HepG2 (cell line): Measurements from ENCODE around the gene ATG13. TPM values are rescaled to one million over a fixed set of nuclear protein-coding genes. Genes with fewer than 3 reads are reported as not detected.
A peak's percentile ranks its signal among the peaks of the same experiment; 100 is the strongest.

Experiments used
- CENPX ChIP-seq: sonication (generic); formaldehyde crosslinking; IDR thresholded peaks from 2 replicates; pipeline ENCODE4 v1.9.0; 2021; ENCODE audit warnings: mild to moderate bottlenecking, missing genetic modification reagents, moderate library complexity
- GPN1 ChIP-seq: sonication (generic); formaldehyde crosslinking; IDR thresholded peaks from 2 replicates; pipeline ENCODE4 v1.5.1; 2020; ENCODE audit warnings: missing genetic modification reagents, borderline replicate concordance
- HOXA9 ChIP-seq: sonication (generic); formaldehyde crosslinking; IDR thresholded peaks from 2 replicates; pipeline ENCODE4 v1.8.1; 2022; ENCODE audit warnings: missing genetic modification reagents, mild to moderate bottlenecking, moderate library complexity, borderline replicate concordance
- HOXD1 ChIP-seq: sonication (generic); formaldehyde crosslinking; IDR thresholded peaks from 2 replicates; pipeline ENCODE4 v1.5.0; 2020; ENCODE audit warnings: missing genetic modification reagents
- KDM4B ChIP-seq: sonication (generic); formaldehyde crosslinking; IDR thresholded peaks from 2 replicates; pipeline ENCODE4 v1.4.0; 2020; ENCODE audit warnings: missing genetic modification reagents
- MIXL1 ChIP-seq: IDR thresholded peaks from 2 replicates; pipeline ENCODE4 v1.6.1; 2016
- NFYC ChIP-seq: IDR thresholded peaks from 2 replicates; pipeline ENCODE4 v1.6.1; 2016; ENCODE audit warnings: missing genetic modification reagents, missing compliant biosample characterization
- PAWR ChIP-seq: sonication (generic); formaldehyde crosslinking; IDR thresholded peaks from 2 replicates; pipeline ENCODE4 v1.4.0; 2020; ENCODE audit warnings: missing genetic modification reagents, mild to moderate bottlenecking, borderline replicate concordance
- PHF8 ChIP-seq: sonication (generic); formaldehyde crosslinking; IDR thresholded peaks from 2 replicates; pipeline ENCODE4 v1.5.0; 2020; ENCODE audit warnings: missing genetic modification reagents
- RBM22 ChIP-seq: fragments of 200-400 bp; formaldehyde crosslinking; optimal IDR thresholded peaks from 2 replicates; pipeline ENCODE3; 2017; ENCODE audit warnings: mild to moderate bottlenecking, low read length, moderate library complexity
- SIN3B ChIP-seq: fragments of 150-350 bp; IDR thresholded peaks from 2 replicates; pipeline ENCODE4 v1.6.1; 2014; ENCODE audit warnings: low read length
- SIX4 ChIP-seq: sonication (generic); formaldehyde crosslinking; IDR thresholded peaks from 2 replicates; pipeline ENCODE4 v1.4.0; 2020; ENCODE audit warnings: missing genetic modification reagents
- SRF ChIP-seq: IDR thresholded peaks from 2 replicates; pipeline ENCODE4 v1.6.1; 2011; ENCODE audit warnings: mild to moderate bottlenecking, low read depth, low read length, moderate library complexity
- TBX2 ChIP-seq: sonication (generic); formaldehyde crosslinking; IDR thresholded peaks from 2 replicates; pipeline ENCODE4 v1.5.0; 2020; ENCODE audit warnings: missing genetic modification reagents, mild to moderate bottlenecking, borderline replicate concordance
- ZMYM3 ChIP-seq: sonication (generic); formaldehyde crosslinking; IDR thresholded peaks from 2 replicates; pipeline ENCODE4 v1.5.1; 2020; ENCODE audit warnings: mild to moderate bottlenecking, missing genetic modification reagents
- ZNF160 ChIP-seq: sonication (generic); formaldehyde crosslinking; IDR thresholded peaks from 2 replicates; pipeline ENCODE4 v1.8.0; 2022; ENCODE audit warnings: mild to moderate bottlenecking, inconsistent platforms, missing genetic modification reagents
- ZNF230 ChIP-seq: sonication (generic); formaldehyde crosslinking; IDR thresholded peaks from 2 replicates; pipeline ENCODE4 v1.4.0; 2020; ENCODE audit warnings: mild to moderate bottlenecking, missing genetic modification reagents
- ZNF557 ChIP-seq: sonication (generic); formaldehyde crosslinking; IDR thresholded peaks from 2 replicates; pipeline ENCODE4 v1.4.0; 2020; ENCODE audit warnings: missing genetic modification reagents
- ZNF607 ChIP-seq: sonication (generic); formaldehyde crosslinking; IDR thresholded peaks from 2 replicates; pipeline ENCODE4 v1.5.1; 2020; ENCODE audit warnings: missing genetic modification reagents, mild to moderate bottlenecking, borderline replicate concordance
- ZNF652 ChIP-seq: IDR thresholded peaks from 2 replicates; pipeline ENCODE4 v1.6.1; 2016; ENCODE audit warnings: low read depth, borderline replicate concordance
- polyA plus RNA-seq, 8 experiments: library from polyadenylated mRNA; depleted of rRNA in 3 of 8; stranded (reverse) in 7 of 8; unstranded in 1 of 8; fragments of >200 nt; fragmentation: Illumina TruSeq in 4 of 8; extraction: Trizol in 4 of 8; gene quantifications; 2 replicates each; pipeline versions ENCODE4 v1.2.1 to v1.2.3, GENCODE V29; 2011 to 2016; ENCODE audit warnings: low read depth in 4 of 8, missing spikeins in 1 of 8, mixed read lengths in 1 of 8; ENCODE audit not compliant: insufficient read depth in 1 of 8
- total RNA-seq, 5 experiments: library from RNA; depleted of rRNA; stranded (reverse); fragments of >200 nt; fragmentation: Illumina TruSeq; extraction: Trizol; gene quantifications; 2 replicates each; pipeline ENCODE4 v1.2.3, GENCODE V29; 2016; ENCODE audit warnings: low read depth in 1 of 5
- TF ChIP-seq, protein P1 (sequence below): IDR thresholded peaks from 2 replicates; pipeline ENCODE4 v1.6.1; 2016; ENCODE audit warnings: mild to moderate bottlenecking
- TF ChIP-seq, protein P2 (sequence below), 2 experiments: sonication (generic) in 1 of 2; formaldehyde crosslinking in 1 of 2; IDR thresholded peaks; 2 replicates each; pipeline versions ENCODE4 v1.5.1 to v1.6.1; 2011 to 2020; ENCODE audit warnings: borderline replicate concordance in 1 of 2, low read depth in 1 of 2, low read length in 1 of 2, mild to moderate bottlenecking in 1 of 2, missing genetic modification reagents in 1 of 2, moderate library complexity in 1 of 2
- TF ChIP-seq, protein P3 (sequence below): sonication (generic); formaldehyde crosslinking; IDR thresholded peaks from 2 replicates; pipeline ENCODE4 v1.4.0; 2020; ENCODE audit warnings: missing genetic modification reagents

Gene ATG13
- total and polyA plus RNA-seq, 2 of the 13 experiments (the other 11 are each of a cell fraction or from before 2014, with no cell fraction given) = 55.0 to 77.3 TPM

DNA sequence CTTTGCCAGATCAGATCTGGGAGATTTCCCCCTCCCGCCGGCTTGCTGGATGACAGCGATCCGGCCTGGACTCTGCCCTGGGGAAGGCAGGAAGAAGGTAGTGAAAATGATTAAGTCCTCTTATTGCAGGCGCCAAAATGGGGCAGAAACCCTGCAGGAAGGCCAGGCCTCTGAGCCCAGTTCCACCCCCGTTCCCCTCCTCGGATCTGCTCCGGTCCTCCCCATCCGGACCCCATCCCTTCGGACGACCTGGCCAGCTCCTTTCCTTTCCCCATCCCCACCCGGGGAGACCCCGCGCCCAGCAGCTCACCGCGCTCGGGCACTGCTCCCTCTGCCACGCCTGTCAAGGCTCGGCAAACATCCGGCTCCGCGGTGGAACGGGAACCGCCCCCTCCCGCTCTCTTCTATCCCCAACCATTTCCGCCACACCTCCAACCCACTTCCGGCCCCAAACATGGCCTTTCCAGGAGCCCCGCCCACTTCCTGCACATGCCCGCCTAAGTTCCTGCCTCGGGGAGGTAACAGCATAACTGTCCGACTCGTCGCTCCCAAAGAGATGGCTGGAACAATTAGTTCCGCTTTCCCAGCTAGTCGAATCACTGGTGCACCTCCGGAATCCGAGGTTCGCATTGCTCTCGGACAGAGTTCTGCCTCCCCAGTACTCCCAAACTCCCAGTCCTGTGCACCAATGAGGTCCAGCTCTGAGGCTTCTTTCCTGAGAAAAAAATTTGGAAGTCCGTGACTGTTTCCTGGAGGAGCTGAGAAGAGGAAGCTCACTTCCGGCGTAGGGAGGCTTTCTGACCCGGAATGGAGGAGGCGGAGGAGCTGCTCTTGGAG lies 83.1 kb downstream of the ATG13 start, which contains the start of the genes ARHGAP1 and ZNF408 (continued):
- TF ChIP-seq, protein P1, sequence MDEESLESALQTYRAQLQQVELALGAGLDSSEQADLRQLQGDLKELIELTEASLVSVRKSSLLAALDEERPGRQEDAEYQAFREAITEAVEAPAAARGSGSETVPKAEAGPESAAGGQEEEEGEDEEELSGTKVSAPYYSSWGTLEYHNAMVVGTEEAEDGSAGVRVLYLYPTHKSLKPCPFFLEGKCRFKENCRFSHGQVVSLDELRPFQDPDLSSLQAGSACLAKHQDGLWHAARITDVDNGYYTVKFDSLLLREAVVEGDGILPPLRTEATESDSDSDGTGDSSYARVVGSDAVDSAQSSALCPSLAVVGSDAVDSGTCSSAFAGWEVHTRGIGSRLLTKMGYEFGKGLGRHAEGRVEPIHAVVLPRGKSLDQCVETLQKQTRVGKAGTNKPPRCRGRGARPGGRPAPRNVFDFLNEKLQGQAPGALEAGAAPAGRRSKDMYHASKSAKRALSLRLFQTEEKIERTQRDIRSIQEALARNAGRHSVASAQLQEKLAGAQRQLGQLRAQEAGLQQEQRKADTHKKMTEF = peak; percentile 89
- TF ChIP-seq SIX4 (CRISPR knock-in tag) = no peak; the same call in 1 of the 2 replicates
- peak; percentile 75 for TF ChIP-seq PHF8 (CRISPR knock-in tag)
- TF ChIP-seq ZMYM3 = no peak
- TF ChIP-seq HOXD1 (CRISPR knock-in tag) = no peak
- peak; percentile 11 for TF ChIP-seq RBM22
- peak; percentile 73; the same call in 1 of the 2 replicates for TF ChIP-seq ZNF230
- TF ChIP-seq ZNF557 (CRISPR knock-in tag) = 0 out of 2 replicates have a peak, but pooled peaks have one; percentile 7
- no peak for TF ChIP-seq GPN1 (CRISPR knock-in tag)
- no peak for TF ChIP-seq CENPX (CRISPR knock-in tag)
- no peak for TF ChIP-seq PAWR (CRISPR knock-in tag)
- peak; percentile 81 for TF ChIP-seq SIN3B
- TF ChIP-seq SRF = peak; percentile 98
- TF ChIP-seq ZNF607 = 0 out of 2 replicates have a peak, but pooled peaks have one; percentile 43
- TF ChIP-seq, protein P2, sequence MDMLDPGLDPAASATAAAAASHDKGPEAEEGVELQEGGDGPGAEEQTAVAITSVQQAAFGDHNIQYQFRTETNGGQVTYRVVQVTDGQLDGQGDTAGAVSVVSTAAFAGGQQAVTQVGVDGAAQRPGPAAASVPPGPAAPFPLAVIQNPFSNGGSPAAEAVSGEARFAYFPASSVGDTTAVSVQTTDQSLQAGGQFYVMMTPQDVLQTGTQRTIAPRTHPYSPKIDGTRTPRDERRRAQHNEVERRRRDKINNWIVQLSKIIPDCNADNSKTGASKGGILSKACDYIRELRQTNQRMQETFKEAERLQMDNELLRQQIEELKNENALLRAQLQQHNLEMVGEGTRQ (IDR thresholded peaks at IDR 0.05; ENCODE audit: low read depth, low read length) = no peak
- TF ChIP-seq, protein P2 (CRISPR knock-in tag; IDR thresholded peaks at IDR 0.05; ENCODE audit: borderline replicate concordance) = peak; percentile 91
- TF ChIP-seq ZNF652 (CRISPR knock-in tag) = no peak
- TF ChIP-seq TBX2 (CRISPR knock-in tag) = peak; percentile 74
- TF ChIP-seq KDM4B (CRISPR knock-in tag) = no peak; the same call in 1 of the 2 replicates
- no peak; the same call in 1 of the 2 replicates for TF ChIP-seq HOXA9 (CRISPR knock-in tag)
- TF ChIP-seq NFYC (CRISPR knock-in tag) = 0 out of 2 replicates have a peak, but pooled peaks have one; percentile 11
- TF ChIP-seq, protein P3, sequence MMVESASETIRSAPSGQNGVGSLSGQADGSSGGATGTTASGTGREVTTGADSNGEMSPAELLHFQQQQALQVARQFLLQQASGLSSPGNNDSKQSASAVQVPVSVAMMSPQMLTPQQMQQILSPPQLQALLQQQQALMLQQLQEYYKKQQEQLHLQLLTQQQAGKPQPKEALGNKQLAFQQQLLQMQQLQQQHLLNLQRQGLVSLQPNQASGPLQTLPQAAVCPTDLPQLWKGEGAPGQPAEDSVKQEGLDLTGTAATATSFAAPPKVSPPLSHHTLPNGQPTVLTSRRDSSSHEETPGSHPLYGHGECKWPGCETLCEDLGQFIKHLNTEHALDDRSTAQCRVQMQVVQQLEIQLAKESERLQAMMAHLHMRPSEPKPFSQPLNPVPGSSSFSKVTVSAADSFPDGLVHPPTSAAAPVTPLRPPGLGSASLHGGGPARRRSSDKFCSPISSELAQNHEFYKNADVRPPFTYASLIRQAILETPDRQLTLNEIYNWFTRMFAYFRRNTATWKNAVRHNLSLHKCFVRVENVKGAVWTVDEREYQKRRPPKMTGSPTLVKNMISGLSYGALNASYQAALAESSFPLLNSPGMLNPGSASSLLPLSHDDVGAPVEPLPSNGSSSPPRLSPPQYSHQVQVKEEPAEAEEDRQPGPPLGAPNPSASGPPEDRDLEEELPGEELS (CRISPR knock-in tag) = peak; percentile 69
- peak; percentile 52; the same call in 1 of the 2 replicates for TF ChIP-seq MIXL1 (CRISPR knock-in tag)
- TF ChIP-seq ZNF160 (CRISPR knock-in tag) = peak; percentile 53; the same call in 1 of the 2 replicates
